Loucy (cell line): Measurements from ENCODE around the gene C4orf36.

Source experiments
- H2AFZ ChIP-seq: fragments of 200-600 bp; sonication (generic); 2 replicates; pipeline ENCODE4 v1.6.0; 2016; ENCODE audit warnings: antibody characterized with exemption, mild to moderate bottlenecking, low read length, moderate library complexity
- H3F3A ChIP-seq: fragments of 200-600 bp; 2 replicates; pipeline ENCODE4 v1.6.0; 2016; ENCODE audit warnings: antibody characterized with exemption, low read depth, mild to moderate bottlenecking
- H3K27me3 ChIP-seq: fragments of 200-600 bp; sonication (generic); 2 replicates; pipeline ENCODE4 v1.6.1; 2014; ENCODE audit warnings: low read length, mild to moderate bottlenecking; ENCODE audit not compliant: insufficient read depth, poor library complexity, severe bottlenecking
- H3K36me3 ChIP-seq: fragments of 200-600 bp; sonication (generic); 2 replicates; pipeline ENCODE4 v1.6.1; 2016; ENCODE audit warnings: low read length; ENCODE audit not compliant: insufficient read depth
- H3K4me1 ChIP-seq: fragments of 200-600 bp; sonication (generic); 2 replicates; pipeline ENCODE4 v1.5.1; 2014; ENCODE audit warnings: low read length, mild to moderate bottlenecking; ENCODE audit not compliant: insufficient read depth, poor library complexity, severe bottlenecking
- H3K4me2 ChIP-seq: fragments of 200-600 bp; sonication (generic); 2 replicates; pipeline ENCODE4 v1.6.0; 2014; ENCODE audit warnings: antibody characterized with exemption, low read length, low read depth, mild to moderate bottlenecking; ENCODE audit not compliant: poor library complexity, severe bottlenecking
- H3K4me3 ChIP-seq: fragments of 200-600 bp; sonication (generic); 2 replicates; pipeline ENCODE4 v1.5.1; 2014; ENCODE audit warnings: low read length, mild to moderate bottlenecking, mixed read lengths; ENCODE audit not compliant: poor library complexity, severe bottlenecking
- H3K79me2 ChIP-seq: fragments of 200-600 bp; sonication (generic); 2 replicates; pipeline ENCODE4 v1.6.1; 2014; ENCODE audit warnings: low read length; ENCODE audit not compliant: insufficient read depth
- H3K9ac ChIP-seq: fragments of 200-600 bp; sonication (generic); 2 replicates; pipeline ENCODE4 v1.6.0; 2014; ENCODE audit warnings: mild to moderate bottlenecking, low read depth, low read length, moderate library complexity; ENCODE audit not compliant: poor library complexity, severe bottlenecking
- H3K9me2 ChIP-seq: fragments of 200-600 bp; sonication (generic); replicated peaks from 2 replicates; pipeline ENCODE4 v1.6.1; 2016; ENCODE audit warnings: low read depth, low read length, mixed read lengths
- H3K9me3 ChIP-seq: fragments of 200-600 bp; sonication (generic); 2 replicates; pipeline ENCODE4 v1.6.1; 2014; ENCODE audit warnings: mild to moderate bottlenecking, antibody characterized with exemption, low read length, low read depth; ENCODE audit not compliant: insufficient read depth
- H4K20me1 ChIP-seq: fragments of 200-600 bp; sonication (generic); 2 replicates; pipeline ENCODE4 v1.6.0; 2014; ENCODE audit warnings: antibody characterized with exemption, low read length, mild to moderate bottlenecking; ENCODE audit not compliant: insufficient read depth, poor library complexity, severe bottlenecking
- CTCF ChIP-seq: fragments of 200-600 bp; sonication (generic); conservative IDR thresholded peaks from 2 replicates; pipeline ENCODE4 v1.5.1; 2014; ENCODE audit warnings: mild to moderate bottlenecking, antibody characterized with exemption, low read length
- EZH2phosphoT487 ChIP-seq: fragments of 200-600 bp; IDR thresholded peaks from 2 replicates; pipeline ENCODE4 v1.6.1; 2018; ENCODE audit warnings: antibody characterized with exemption, mild to moderate bottlenecking, moderate library complexity, borderline replicate concordance

C4orf36 gene

GRCh38 chr4:86892636-86892960 lies 376 bp upstream of the C4orf36 start:
- no peaks in the 10 kb centered on the region for H3K36me3 ChIP-seq
- H3K9me2 ChIP-seq: no peaks in the 10 kb centered on the region
- H3K79me2 ChIP-seq: no peaks in the 10 kb centered on the region
- H3K9me3 ChIP-seq: no peaks in the 10 kb centered on the region
- H3K9ac ChIP-seq: peak overlapping the region; percentile 52
- H3K4me3 ChIP-seq: peak overlapping the region; percentile 75
- H4K20me1 ChIP-seq: no peaks in the 10 kb centered on the region
- no peaks in the 10 kb centered on the region for H3F3A ChIP-seq
- TF ChIP-seq EZH2phosphoT487 (no peak), CTCF (no peak)
- no peaks in the 10 kb centered on the region for H3K27me3 ChIP-seq
- peak overlapping the region; percentile 73 for H3K4me2 ChIP-seq
- H2AFZ ChIP-seq: peak overlapping the region; percentile 92
- peaks cover 14% of the 10 kb centered on the region for H3K4me1 ChIP-seq

- TF ChIP-seq CTCF (no peak), EZH2phosphoT487 (no peak)
- Histone ChIP-seq H3K27me3 (no peaks in the 10 kb centered on the region), H4K20me1 (no peaks in the 10 kb centered on the region), H3K9ac (no peak overlapping the region), H3K79me2 (no peaks in the 10 kb centered on the region), H3K4me1 (peaks cover 14% of the 10 kb centered on the region), H3K9me3 (no peaks in the 10 kb centered on the region), H3K9me2 (no peaks in the 10 kb centered on the region), H3K4me2 (no peak overlapping the region), H3K4me3 (no peak overlapping the region), H2AFZ (no peak overlapping the region), H3K36me3 (no peaks in the 10 kb centered on the region), H3F3A (no peaks in the 10 kb centered on the region)
Observed at GRCh38 chr4:86890790-86891189, 1.4 kb downstream of the C4orf36 start.

- no peak overlapping the region for H3K4me2 ChIP-seq
- no peaks in the 10 kb centered on the region for H4K20me1 ChIP-seq
- no peaks in the 10 kb centered on the region for H3F3A ChIP-seq
- H3K9me3 ChIP-seq: peaks cover 7% of the 10 kb centered on the region; the same call in 1 of the 2 replicates
- TF ChIP-seq CTCF (no peak), EZH2phosphoT487 (no peak)
- no peaks in the 10 kb centered on the region for H3K4me1 ChIP-seq
- no peak overlapping the region for H2AFZ ChIP-seq
- H3K27me3 ChIP-seq: no peaks in the 10 kb centered on the region
- no peak overlapping the region for H3K9ac ChIP-seq
- H3K36me3 ChIP-seq: no peaks in the 10 kb centered on the region
- H3K79me2 ChIP-seq: no peaks in the 10 kb centered on the region
- no peak overlapping the region for H3K4me3 ChIP-seq
- H3K9me2 ChIP-seq: no peaks in the 10 kb centered on the region
Observed at GRCh38 chr4:86879641-86880040, 12.6 kb downstream of the C4orf36 start.
